ENCODE measurements around the gene GNE. TPM values are rescaled to one million over a fixed set of nuclear protein-coding genes. Genes with fewer than 3 reads are reported as not detected.
"Not testable (repeated sequence)": the region's sequence is repeated elsewhere in the genome, so short reads cannot be mapped to it uniquely, and the experiment has no call there.

Gene GNE
- total RNA-seq, 1 donor from 2014 or later: 24.1 TPM

DNA sequence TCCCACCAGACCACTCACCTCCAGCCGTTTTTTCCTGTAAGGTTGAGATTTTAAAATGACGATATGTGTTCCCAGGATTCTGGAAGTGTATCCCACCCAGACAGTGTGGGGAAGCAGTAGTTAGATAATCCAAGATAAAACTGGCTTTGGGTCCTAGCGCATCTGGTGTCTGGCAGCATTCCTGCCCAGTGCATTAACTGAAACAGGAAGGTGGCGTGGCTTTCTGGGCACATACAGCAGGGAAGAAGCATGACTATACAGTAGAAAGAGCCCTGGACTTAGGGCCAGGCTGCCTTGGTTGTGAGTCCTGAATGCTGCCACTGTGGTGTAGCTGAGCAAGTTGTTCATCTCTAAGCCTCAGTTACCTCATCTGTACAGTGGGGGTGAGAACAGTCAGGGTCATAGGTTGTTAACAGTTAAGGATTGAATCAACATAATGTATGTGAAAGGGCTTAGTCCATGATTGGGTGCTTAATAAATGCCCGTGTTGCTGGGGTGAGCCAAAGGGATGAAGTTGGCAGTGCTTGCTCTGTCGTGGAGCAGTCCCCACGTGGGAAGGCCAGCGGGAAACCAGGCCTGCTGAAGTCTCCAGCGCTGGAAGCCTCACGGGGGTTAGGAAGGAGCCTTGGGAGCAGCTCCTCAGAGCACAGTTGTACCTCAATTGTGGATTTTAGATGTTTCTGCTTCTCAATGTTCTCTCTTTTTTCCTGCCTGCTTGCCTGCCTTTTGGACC is 49.6 kb downstream of the GNE start:
- DNase-seq (ENCODE audit: low spot score): peak; percentile 37

- DNase-seq (ENCODE audit: low spot score): no peak
Observed at GRCh38 chr9:36207546-36208012, 50.7 kb downstream of the GNE start.

GRCh38 chr9:36207016-36207415 is 51.2 kb downstream of the GNE start:
- DNase-seq (ENCODE audit: low spot score): no peak

DNA sequence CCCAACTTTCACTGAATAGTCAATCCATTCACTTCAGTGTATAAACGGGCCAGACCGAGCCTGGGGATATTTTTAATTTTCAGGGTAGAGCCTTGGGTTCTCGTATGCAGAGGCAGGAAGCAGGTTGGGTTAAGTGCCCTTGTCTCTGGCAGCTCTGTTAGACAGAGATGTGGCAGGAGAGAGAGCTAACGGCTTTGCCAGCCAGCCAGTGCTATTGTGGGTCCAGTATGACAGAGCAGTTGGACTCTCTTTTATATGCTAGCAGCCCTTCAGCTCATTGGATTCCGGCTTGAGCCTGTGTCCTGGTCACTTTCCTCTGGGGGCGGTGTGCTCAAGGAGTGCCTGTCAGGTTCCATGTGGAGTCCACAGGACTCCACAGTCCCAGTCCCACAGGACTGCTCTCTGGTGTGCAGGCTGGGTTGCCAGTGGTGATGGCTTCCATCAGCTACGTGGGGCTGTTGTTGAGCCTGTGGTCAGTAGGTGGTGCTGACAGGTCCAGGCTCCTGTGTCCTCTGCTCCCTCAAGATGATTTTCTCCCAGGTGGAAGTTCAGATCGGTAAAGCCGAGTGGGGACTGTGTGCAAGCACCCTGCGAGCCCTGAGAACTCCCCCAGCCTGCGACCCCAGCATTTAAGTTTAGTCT is 53.2 kb downstream of the GNE start:
- DNase-seq (ENCODE audit: low spot score): no peak

- DNase-seq (ENCODE audit: low spot score): peak; percentile 47
Observed at GRCh38 chr9:36194326-36195000, 63.8 kb downstream of the GNE start.

DNA sequence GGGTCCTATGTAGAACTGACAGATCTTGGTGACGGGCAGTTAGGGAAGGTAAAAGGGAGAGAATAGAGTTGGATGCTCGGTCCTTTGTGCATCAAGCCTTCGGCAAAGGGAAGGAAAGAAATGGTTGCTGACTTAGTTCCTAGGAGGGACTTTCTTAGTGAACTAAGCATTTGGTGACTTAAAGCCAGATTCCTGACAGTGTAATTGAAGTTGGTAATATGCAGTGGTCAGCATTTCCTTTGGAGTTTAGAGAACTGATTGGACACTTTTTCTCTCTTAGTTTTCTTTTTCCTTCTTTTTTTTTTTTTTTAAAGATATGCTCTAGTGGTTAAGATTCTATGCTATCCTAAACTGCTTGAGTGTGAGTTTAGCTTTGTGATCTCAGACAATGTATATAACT is 65.2 kb downstream of the GNE start:
- no peak for DNase-seq (ENCODE audit: low spot score)

GRCh38 chr9:36192196-36192595 is 66.1 kb downstream of the GNE start:
- no peak for DNase-seq (ENCODE audit: low spot score)

DNA sequence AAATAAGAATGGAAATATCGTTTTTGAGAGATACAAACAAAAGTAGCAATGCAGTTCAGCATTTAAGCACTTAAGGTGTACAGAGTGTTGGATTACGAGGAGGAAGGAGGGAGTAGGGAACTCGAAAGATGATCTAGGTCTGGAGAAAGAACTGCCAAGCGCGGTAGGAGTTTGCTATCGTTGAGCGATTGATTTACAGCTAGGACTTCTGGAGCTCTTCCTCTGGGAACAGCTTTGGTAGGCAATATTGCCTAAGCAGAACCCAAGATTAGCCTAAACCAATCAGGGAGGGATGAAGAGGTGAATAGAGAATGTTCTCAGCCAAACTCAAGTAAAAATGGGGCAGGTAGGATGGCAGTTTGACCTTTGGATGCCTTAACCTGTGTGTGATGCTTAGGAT is 66.6 kb downstream of the GNE start:
- peak; percentile 17 for DNase-seq (ENCODE audit: low spot score)

DNA sequence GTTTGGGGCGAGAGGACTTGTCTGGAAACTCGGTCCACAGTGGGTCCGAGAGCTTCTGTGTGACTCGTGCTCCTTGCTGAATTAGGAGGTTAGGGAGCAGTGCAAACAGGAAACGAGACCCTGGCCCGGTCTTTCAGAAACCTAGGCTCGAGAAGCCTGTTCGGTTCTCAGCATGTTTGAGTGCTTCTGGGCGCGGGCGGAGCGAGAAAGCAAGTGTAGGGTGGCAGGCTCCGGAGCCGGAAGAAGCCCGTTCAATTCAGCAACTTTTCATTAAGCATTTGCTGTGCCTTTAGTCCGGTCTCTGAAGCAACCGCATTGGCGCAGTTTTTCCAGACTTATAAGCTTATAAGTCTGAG is 67.0 kb downstream of the GNE start:
- DNase-seq (ENCODE audit: low spot score): peak; percentile 50

DNA sequence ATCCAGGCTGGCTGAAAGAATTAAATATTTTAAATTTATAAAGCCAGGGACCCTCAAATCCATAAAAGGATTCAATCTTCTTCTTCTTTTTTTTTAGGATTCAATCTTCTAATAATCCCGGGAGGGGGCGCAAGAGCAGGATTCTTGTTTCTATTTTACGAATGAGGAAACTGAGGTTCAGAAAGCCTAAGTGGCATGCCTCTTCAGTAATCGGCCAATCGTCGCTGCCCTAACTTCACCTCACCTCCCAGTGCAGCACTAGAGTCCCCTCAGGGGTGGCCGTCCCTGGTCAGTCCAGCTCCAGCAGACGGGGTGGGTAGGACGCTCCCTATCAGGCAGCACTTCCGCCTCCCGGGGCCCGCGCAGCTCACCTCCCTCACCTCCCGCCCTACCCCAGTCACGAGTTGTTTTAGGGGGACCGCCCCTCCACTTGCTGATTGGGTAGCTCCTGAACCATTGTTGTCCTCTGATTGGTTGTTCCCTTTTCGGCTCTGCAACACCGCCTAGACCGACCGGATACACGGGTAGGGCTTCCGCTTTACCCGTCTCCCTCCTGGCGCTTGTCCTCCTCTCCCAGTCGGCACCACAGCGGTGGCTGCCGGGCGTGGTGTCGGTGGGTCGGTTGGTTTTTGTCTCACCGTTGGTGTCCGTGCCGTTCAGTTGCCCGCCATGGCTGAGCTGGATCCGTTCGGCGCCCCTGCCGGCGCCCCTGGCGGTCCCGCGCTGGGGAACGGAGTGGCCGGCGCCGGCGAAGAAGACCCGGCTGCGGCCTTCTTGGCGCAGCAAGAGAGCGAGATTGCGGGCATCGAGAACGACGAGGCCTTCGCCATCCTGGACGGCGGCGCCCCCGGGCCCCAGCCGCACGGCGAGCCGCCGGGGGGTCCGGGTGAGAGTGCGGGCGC is 67.6 kb downstream of the GNE start, which contains the start of gene CLTA:
Gene CLTA (plus strand): TSS at position 534 of the 902 bp plus-strand sequence. CDS start 136 bp downstream, at position 670.
- peak; percentile 99 for DNase-seq (ENCODE audit: low spot score)

DNA sequence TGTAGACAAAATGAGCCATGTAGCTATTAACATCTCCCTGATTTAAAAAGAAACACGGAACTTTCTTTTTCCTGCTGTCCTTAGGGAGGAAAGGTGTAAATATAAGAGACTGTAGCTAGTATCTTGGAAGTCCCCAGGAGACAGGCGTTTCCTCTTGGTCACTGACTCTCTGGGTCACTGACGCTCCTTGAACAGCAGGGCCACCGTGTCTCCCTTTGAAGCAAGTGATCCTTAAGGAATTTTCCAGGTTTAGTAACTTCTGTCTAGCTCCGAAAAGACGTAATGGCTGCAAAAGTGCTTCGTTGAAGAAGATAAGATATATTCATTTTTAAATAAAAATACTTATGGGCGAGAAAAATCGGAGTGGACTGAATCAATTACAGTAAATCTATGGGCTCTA is 68.3 kb downstream of the GNE start:
- no peak for DNase-seq (ENCODE audit: low spot score)

DNA sequence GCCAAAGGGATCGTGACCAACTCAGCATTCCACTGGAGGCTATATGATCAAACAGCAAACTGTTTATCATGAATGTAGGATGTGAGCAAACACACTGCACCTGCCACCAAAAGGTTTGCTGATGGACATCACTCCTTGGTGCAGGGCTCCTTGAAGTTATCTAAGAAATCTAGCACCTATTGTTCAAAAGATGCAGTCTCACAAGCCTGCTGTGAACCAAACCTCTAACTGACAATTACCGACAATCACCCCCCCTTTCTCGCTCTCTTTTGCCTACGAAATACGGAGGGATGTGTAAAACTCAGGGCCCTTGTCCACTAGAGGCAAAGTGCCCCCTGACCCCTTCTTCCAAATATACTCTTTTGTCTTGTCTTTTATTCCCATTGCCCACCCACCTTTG is 70.0 kb downstream of the GNE start:
- no peak for DNase-seq (ENCODE audit: low spot score)

DNA sequence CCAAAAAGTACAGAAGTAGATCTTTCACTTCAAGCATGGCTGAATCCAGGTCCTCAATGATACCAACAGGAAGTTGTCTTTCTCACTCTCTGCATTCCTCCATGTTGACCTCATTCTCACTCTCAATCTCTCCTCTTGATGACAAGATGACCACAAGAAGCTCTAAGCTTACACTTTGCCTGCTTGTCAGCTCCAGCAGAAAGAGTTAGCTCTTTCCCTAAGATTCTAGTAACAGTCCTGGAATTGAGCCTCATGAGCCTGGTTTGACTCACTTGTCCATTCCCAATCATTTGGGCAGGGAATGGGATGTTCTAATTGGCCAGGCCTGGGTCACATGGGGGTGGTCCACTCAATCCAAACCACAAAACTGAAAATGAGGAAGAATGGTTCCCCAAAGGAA is 70.8 kb downstream of the GNE start:
- DNase-seq (ENCODE audit: low spot score): no peak

DNA sequence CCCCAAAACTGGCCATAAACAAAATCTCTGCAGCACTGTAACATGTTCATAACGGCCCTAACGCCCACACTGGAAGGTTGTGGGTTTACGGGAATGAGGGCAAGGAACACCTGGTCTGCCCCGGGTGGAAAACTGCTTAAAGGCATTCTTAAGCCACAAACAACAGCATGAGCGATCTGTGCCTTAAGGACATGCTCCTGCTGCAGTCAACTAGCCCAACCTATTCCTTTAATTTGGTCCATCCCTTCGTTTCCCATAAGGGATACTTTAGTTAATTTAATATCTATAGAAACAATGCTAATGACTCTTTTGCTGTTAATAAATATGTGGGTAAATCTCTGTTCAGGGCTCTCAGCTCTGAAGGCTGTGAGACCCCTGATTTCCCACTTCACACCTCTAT is 78.0 kb downstream of the GNE start:
- not testable (repeated sequence) for DNase-seq (ENCODE audit: low spot score)

DNA sequence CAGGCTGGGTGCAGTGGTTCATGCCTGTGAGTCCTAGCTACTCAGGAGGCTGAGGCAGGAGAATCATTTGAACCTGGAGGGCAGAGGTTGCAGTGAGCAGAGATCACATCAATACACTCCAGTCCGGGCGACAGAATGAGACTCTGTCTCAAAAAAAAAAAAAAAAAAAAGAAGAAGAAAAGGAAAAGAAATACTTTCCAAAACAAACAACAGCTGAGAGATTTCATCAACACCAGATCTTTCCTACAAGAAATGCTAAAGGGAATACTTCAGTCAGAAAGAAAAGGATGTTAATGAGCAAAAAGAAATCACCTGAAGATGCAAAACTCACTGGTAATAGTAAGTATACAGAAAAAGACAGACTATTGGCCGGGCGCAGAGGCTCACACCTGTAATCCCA is 80.7 kb downstream of the GNE start:
- DNase-seq (ENCODE audit: low spot score): no peak

GRCh38 chr9:36176496-36176895 is 81.8 kb downstream of the GNE start:
- DNase-seq (ENCODE audit: low spot score): not testable (repeated sequence)

GRCh38 chr9:36175209-36175608 is 83.0 kb downstream of the GNE start:
- not testable (repeated sequence) for DNase-seq (ENCODE audit: low spot score)

DNA sequence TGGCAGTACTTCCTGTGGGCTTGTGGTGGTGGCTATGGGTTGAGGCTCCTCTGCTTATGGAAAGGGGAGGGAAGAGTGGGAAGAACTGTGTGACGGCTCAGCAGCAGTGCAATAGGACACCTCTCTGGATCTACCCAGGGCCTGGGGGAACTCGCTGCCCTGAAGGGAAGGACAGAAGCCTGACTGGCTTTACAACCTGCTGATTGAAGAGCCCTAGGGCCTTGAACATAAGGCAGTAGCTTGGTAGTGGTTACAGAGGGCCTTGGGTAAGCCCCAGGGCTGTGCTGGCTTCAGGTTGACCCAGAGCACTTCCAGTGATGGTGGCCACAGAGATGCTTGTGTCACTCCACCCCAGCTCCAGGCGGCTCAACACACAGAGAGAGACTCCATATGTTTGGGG is 83.5 kb downstream of the GNE start:
- no peak for DNase-seq (ENCODE audit: low spot score)

DNA sequence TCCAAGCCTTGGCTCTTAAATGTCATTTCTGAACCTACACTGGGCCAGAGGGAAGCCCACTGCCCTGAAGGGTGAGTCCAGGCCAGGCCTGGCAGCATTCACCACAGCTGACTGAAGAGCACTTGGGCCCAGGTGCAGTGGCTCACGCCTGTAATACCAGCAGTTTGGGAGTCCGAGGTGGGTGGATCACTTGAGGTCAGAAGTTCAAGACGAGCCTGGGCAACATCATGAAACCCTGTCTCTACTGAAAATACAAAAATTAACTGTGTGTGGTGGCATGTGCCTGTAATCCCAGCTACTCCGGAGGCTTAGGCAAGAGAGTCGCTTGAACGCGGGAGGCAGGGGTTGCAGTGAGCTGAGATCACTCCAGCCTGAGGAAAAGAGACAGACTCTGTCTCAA is 84.0 kb downstream of the GNE start:
- DNase-seq (ENCODE audit: low spot score): no peak

DNA sequence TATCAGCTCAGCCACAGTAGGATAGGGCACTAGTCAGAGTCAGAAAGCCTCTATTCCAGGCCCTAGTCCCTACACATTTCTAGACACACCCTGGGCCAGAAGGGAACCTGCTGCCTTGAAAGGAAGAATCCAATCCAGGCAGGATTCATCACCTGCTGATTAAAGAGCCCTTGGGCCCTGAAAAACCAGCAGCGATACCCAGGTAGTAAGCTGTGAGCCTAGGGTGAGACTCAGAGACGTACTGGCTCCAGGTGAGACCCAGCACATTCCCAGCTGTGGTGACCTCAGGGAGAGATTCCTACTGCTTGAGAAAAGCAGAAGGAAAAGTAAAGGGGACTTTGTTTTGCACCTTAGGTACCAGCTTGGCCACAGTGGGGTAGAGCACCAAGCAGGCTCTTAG is 84.4 kb downstream of the GNE start:
- no peak for DNase-seq (ENCODE audit: low spot score)

DNA sequence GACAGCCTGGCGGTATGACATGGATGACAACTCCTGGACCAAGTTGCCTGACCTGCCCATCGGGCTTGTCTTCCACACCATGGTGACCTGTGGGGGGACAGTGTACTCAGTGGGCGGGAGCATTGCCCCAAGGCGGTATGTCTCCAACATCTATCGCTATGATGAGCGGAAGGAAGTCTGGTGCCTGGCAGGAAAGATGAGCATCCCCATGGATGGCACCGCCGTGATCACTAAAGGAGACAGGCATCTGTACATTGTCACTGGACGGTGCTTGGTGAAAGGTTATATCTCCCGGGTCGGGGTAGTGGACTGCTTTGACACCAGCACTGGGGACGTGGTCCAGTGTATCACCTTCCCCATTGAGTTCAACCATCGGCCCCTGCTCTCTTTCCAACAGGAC is 87.7 kb downstream of the GNE start:
- DNase-seq (ENCODE audit: low spot score): no peak

DNA sequence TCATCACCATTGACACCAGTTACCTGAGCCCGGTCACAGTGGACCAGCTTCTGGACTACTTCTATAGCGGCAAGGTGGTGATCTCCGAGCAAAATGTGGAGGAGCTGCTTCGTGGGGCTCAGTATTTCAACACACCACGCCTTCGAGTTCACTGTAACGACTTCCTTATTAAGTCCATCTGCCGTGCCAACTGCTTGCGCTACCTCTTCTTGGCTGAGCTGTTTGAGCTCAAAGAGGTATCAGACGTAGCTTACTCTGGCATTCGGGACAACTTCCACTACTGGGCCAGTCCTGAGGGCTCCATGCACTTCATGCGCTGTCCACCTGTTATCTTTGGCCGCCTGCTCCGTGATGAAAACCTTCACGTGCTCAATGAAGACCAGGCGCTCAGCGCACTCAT is 88.5 kb downstream of the GNE start:
- no peak for DNase-seq (ENCODE audit: low spot score)
